H9 (cell line): Measurements from ENCODE around the gene DIAPH2. TPM values are rescaled to one million over a fixed set of nuclear protein-coding genes. Genes with fewer than 3 reads are reported as not detected.

Source experiments
- DNase-seq: peaks from one replicate; pipeline ENCODE4 v3.0.0-alpha.2; 2017
- H2AFZ ChIP-seq: one replicate; pipeline ENCODE4 v1.6.1; 2013; ENCODE audit warnings: mild to moderate bottlenecking, low read length, control low read depth, moderate library complexity
- H2AK5ac ChIP-seq: 2 replicates; pipeline ENCODE4 v1.6.1; 2013; ENCODE audit warnings: low read length, control low read depth, mixed read lengths; ENCODE audit not compliant: insufficient read length
- H2BK120ac ChIP-seq: one replicate; pipeline ENCODE4 v1.6.1; 2013; ENCODE audit warnings: low read depth, mild to moderate bottlenecking, low read length, control low read depth, inconsistent platforms; ENCODE audit not compliant: poor library complexity, severe bottlenecking
- H2BK12ac ChIP-seq: 2 replicates; pipeline ENCODE4 v1.6.1; 2013; ENCODE audit warnings: low read length, control low read depth, mixed read lengths, low read depth; ENCODE audit not compliant: insufficient read length
- H2BK15ac ChIP-seq: 2 replicates; pipeline ENCODE4 v1.6.1; 2013; ENCODE audit warnings: low read depth, low read length, control low read depth
- H2BK20ac ChIP-seq: one replicate; pipeline ENCODE4 v1.6.1; 2013; ENCODE audit warnings: low read depth, mild to moderate bottlenecking, low read length, control low read depth, inconsistent platforms; ENCODE audit not compliant: poor library complexity, severe bottlenecking
- H2BK5ac ChIP-seq: 2 replicates; pipeline ENCODE4 v1.6.1; 2013; ENCODE audit warnings: low read length, control low read depth, mixed read lengths; ENCODE audit not compliant: insufficient read length
- H3K14ac ChIP-seq: 2 replicates; pipeline ENCODE4 v1.6.1; 2013; ENCODE audit warnings: low read length, control low read depth; ENCODE audit not compliant: insufficient read depth
- H3K18ac ChIP-seq: 2 replicates; pipeline ENCODE4 v1.6.1; 2013; ENCODE audit warnings: low read depth, mild to moderate bottlenecking, mixed read lengths, low read length, control low read depth; ENCODE audit not compliant: insufficient read length
- H3K23ac ChIP-seq: 2 replicates; pipeline ENCODE4 v1.6.1; 2013; ENCODE audit warnings: low read length, control low read depth, mixed read lengths, low read depth; ENCODE audit not compliant: insufficient read length
- H3K23me2 ChIP-seq: 2 replicates; pipeline ENCODE4 v1.6.1; 2013; ENCODE audit warnings: low read depth, mild to moderate bottlenecking, mixed read lengths, low read length, control low read depth; ENCODE audit not compliant: insufficient read length, poor library complexity, severe bottlenecking
- H3K27ac ChIP-seq: 2 replicates; pipeline ENCODE4 v1.5.1; 2013; ENCODE audit warnings: low read length, control low read depth, mixed read lengths, low read depth; ENCODE audit not compliant: insufficient read length
- H3K27me3 ChIP-seq: 2 replicates; pipeline ENCODE4 v1.6.1; 2013; ENCODE audit warnings: low read length, control low read depth, inconsistent platforms; ENCODE audit not compliant: insufficient read depth
- H3K4ac ChIP-seq: 2 replicates; pipeline ENCODE4 v1.6.1; 2013; ENCODE audit warnings: low read depth, mild to moderate bottlenecking, control low read depth, inconsistent platforms, low read length, moderate library complexity
- H3K4me1 ChIP-seq: 2 replicates; pipeline ENCODE4 v1.6.1; 2013; ENCODE audit warnings: low read length, control low read depth, inconsistent platforms; ENCODE audit not compliant: insufficient read depth
- H3K4me2 ChIP-seq: 2 replicates; pipeline ENCODE4 v1.6.1; 2013; ENCODE audit warnings: low read length, control low read depth, mixed read lengths; ENCODE audit not compliant: insufficient read length, insufficient read depth
- H3K56ac ChIP-seq: 2 replicates; pipeline ENCODE4 v1.6.1; 2013; ENCODE audit warnings: low read depth, mild to moderate bottlenecking, mixed read lengths, low read length, control low read depth; ENCODE audit not compliant: insufficient read length
- H3K79me1 ChIP-seq: 2 replicates; pipeline ENCODE4 v1.6.1; 2013; ENCODE audit warnings: low read depth, mild to moderate bottlenecking, moderate library complexity, low read length, control low read depth, inconsistent platforms; ENCODE audit not compliant: insufficient read depth, poor library complexity, severe bottlenecking
- H3K79me2 ChIP-seq: 2 replicates; pipeline ENCODE4 v1.6.1; 2013; ENCODE audit warnings: low read length, control low read depth, inconsistent platforms; ENCODE audit not compliant: insufficient read depth
- H3K9ac ChIP-seq: 2 replicates; pipeline ENCODE4 v1.6.1; 2013; ENCODE audit warnings: low read length, control low read depth, mixed read lengths; ENCODE audit not compliant: insufficient read length; ENCODE audit errors: extremely low read depth
- H3K9me3 ChIP-seq: one replicate; pipeline ENCODE4 v1.6.1; 2013; ENCODE audit warnings: low read depth, low read length, inconsistent platforms; ENCODE audit not compliant: control insufficient read depth
- H3T11ph ChIP-seq: one replicate; pipeline ENCODE4 v1.6.1; 2013; ENCODE audit warnings: mild to moderate bottlenecking, low read length, control low read depth, inconsistent platforms
- H4K20me1 ChIP-seq: one replicate; pipeline ENCODE4 v1.6.1; 2013; ENCODE audit not compliant: control insufficient read depth, insufficient read length, insufficient read depth
- H4K5ac ChIP-seq: 2 replicates; pipeline ENCODE4 v1.6.1; 2013; ENCODE audit warnings: low read depth, mild to moderate bottlenecking, mixed read lengths, low read length, control low read depth; ENCODE audit not compliant: insufficient read length
- H4K8ac ChIP-seq: replicated peaks from 2 replicates; pipeline ENCODE4 v1.6.1; 2013; ENCODE audit warnings: low read length, control low read depth, mixed read lengths, low read depth; ENCODE audit not compliant: insufficient read length
- H4K91ac ChIP-seq: 2 replicates; pipeline ENCODE4 v1.6.1; 2013; ENCODE audit warnings: low read depth, mild to moderate bottlenecking, moderate library complexity, mixed read lengths, low read length, control low read depth; ENCODE audit not compliant: insufficient read length
- H3K27ac Mint-ChIP-seq, 3 experiments: 2 replicates in 2 of 3; 3 replicates in 1 of 3; pipeline ENCODE4 v1.8.0; 2020 to 2021; ENCODE audit warnings: mixed read lengths in 3 of 3, mild to moderate bottlenecking in 1 of 3, moderate library complexity in 1 of 3
- H3K27me3 Mint-ChIP-seq: 2 replicates; pipeline ENCODE4 v1.8.0; 2021; ENCODE audit warnings: low read depth, mild to moderate bottlenecking, moderate library complexity, mixed read lengths
- H3K36me3 Mint-ChIP-seq, 3 experiments: 2 replicates in 2 of 3; 3 replicates in 1 of 3; pipeline ENCODE4 v1.8.0; 2020 to 2021; ENCODE audit warnings: low read depth in 3 of 3, mixed read lengths in 3 of 3; ENCODE audit not compliant: insufficient read depth in 1 of 3
- H3K4me1 Mint-ChIP-seq, 2 experiments: 2 replicates each; pipeline ENCODE4 v1.8.0; 2020; ENCODE audit warnings: mixed read lengths in 2 of 2
- H3K4me3 Mint-ChIP-seq, 2 experiments: 2 replicates in 1 of 2; 3 replicates in 1 of 2; pipeline ENCODE4 v1.8.0; 2020 to 2021; ENCODE audit warnings: mild to moderate bottlenecking in 2 of 2, mixed read lengths in 2 of 2, moderate library complexity in 1 of 2
- H3K9me3 Mint-ChIP-seq, 2 experiments: 2 replicates in 1 of 2; 3 replicates in 1 of 2; pipeline ENCODE4 v1.8.0; 2020; ENCODE audit warnings: mild to moderate bottlenecking in 2 of 2, mixed read lengths in 2 of 2, moderate library complexity in 1 of 2
- CTCF ChIP-seq: fragments of 200-600 bp; sonication (generic); conservative IDR thresholded peaks from 3 replicates; pipeline ENCODE4 v1.8.0; 2021; ENCODE audit warnings: antibody characterized with exemption, mild to moderate bottlenecking
- WGBS: extraction: QIAGEN DNeasy Blood & Tissue Kit; methylation state at CpG from one replicate; pipeline ENCODE4 v1.1.7; 2013; ENCODE audit warnings: missing lambda C conversion rate, low lambda C conversion rate, mixed read lengths; ENCODE audit not compliant: insufficient read length; ENCODE audit errors: extremely low coverage; 5-methylcytosine and 5-hydroxymethylcytosine counted together
- total RNA-seq: library from RNA; stranded (reverse); gene quantifications from 2 replicates; pipeline ENCODE4 v1.2.1, GENCODE V29; 2021

Gene DIAPH2
- total RNA-seq, 1 experiment from 2014 or later, result 45.4 TPM

GRCh38 chrX:97628326-97628725, 943.7 kb downstream of the DIAPH2 start:
- no peak overlapping the region for H4K5ac ChIP-seq
- Mint-ChIP-seq H3K27ac (no peak overlapping the region), H3K36me3 (peaks cover 0 to 17% (median 2%) of the 10 kb centered on the region in 3 experiments; a peak in 4 of 7 replicates), H3K27me3 (no peaks in the 10 kb centered on the region; the same call in 1 of the 2 replicates), H3K4me3 (no peak overlapping the region), H3K9me3 (peaks cover 6 to 8% of the 10 kb centered on the region in 2 experiments; a peak in 4 of 5 replicates), H3K4me1 (no peaks in the 10 kb centered on the region; a peak in 1 of 4 replicates)
- H3K14ac ChIP-seq, result no peak overlapping the region
- WGBS, result no CpG with 5 or more reads among the region's 2 CpGs
- H2BK120ac ChIP-seq, result no peak overlapping the region
- no peak overlapping the region for H2BK12ac ChIP-seq
- H3T11ph ChIP-seq, result no peak overlapping the region
- no peak overlapping the region for H3K18ac ChIP-seq
- no peak overlapping the region for H2BK15ac ChIP-seq
- H4K20me1 ChIP-seq, result no peaks in the 10 kb centered on the region
- TF ChIP-seq CTCF, result no peak
- H4K91ac ChIP-seq, result no peak overlapping the region
- H3K23ac ChIP-seq, result no peak overlapping the region
- H3K4me1 ChIP-seq, result peaks cover 6% of the 10 kb centered on the region
- H3K27ac ChIP-seq, result no peak overlapping the region
- no peaks in the 10 kb centered on the region for H3K23me2 ChIP-seq
- no peak overlapping the region for H2AFZ ChIP-seq
- H3K79me2 ChIP-seq, result no peaks in the 10 kb centered on the region
- H3K79me1 ChIP-seq, result no peaks in the 10 kb centered on the region
- H3K4ac ChIP-seq, result no peak overlapping the region
- DNase-seq, result no peak
- H3K56ac ChIP-seq, result no peak overlapping the region
- H3K9ac ChIP-seq, result no peak overlapping the region
- no peak overlapping the region for H2AK5ac ChIP-seq
- H4K8ac ChIP-seq, result no peak overlapping the region
- H3K4me2 ChIP-seq, result no peak overlapping the region
- no peaks in the 10 kb centered on the region for H3K9me3 ChIP-seq
- no peak overlapping the region for H2BK20ac ChIP-seq
- no peak overlapping the region for H2BK5ac ChIP-seq
- 0 out of 2 replicates have a peak, but pooled peaks cover 2% of the 10 kb centered on the region for H3K27me3 ChIP-seq
